HFF-Myc (cell line): ENCODE data around the gene NOX1.
"Not testable (repeated sequence)": the region's sequence is repeated elsewhere in the genome, so short reads cannot be mapped to it uniquely, and the experiment has no call there.

Source experiments
- DNase-seq: peaks from one replicate; pipeline ENCODE4 v3.0.0-alpha.2; 2011; ENCODE audit warnings: low read depth; ENCODE audit errors: extremely low read depth
- H3K4me3 ChIP-seq: replicated peaks from 2 replicates; pipeline ENCODE4 v1.5.1; 2011; ENCODE audit warnings: low read depth, mild to moderate bottlenecking, control low read depth, low read length
- CTCF ChIP-seq: IDR thresholded peaks from 2 replicates; pipeline ENCODE4 v1.5.1; 2012; ENCODE audit warnings: mild to moderate bottlenecking, low read depth, low read length, control low read depth; ENCODE audit errors: missing control alignments

Gene NOX1

GRCh38 chrX:100819837-100820666 is 54.1 kb downstream of the NOX1 start, which contains the start of gene CSTF2:
CSTF2 (plus strand) TSS chrX:100820391; CDS start chrX:100820417, 26 bp downstream.
- peak; percentile 54 for DNase-seq
- H3K4me3 ChIP-seq, result peak within 1 kb of the TSS; percentile 74
- no peak for TF ChIP-seq CTCF

GRCh38 chrX:100819534-100819836 is 54.7 kb downstream of the NOX1 start:
- no peak for TF ChIP-seq CTCF
- DNase-seq, result no peak
- H3K4me3 ChIP-seq, result peak overlapping the region; percentile 74

- TF ChIP-seq CTCF, result no peak
- no peak for DNase-seq
- H3K4me3 ChIP-seq, result no peak overlapping the region
Measured at GRCh38 chrX:100817340-100817739, 56.8 kb downstream of the NOX1 start.

- TF ChIP-seq CTCF, result no peak
- no peak overlapping the region for H3K4me3 ChIP-seq
- DNase-seq, result no peak
Measured at GRCh38 chrX:100812216-100813158, 61.7 kb downstream of the NOX1 start.

GRCh38 chrX:100808265-100808664 is 65.9 kb downstream of the NOX1 start:
- H3K4me3 ChIP-seq, DNase-seq: not testable (repeated sequence)

- DNase-seq, result no peak
- TF ChIP-seq CTCF, result no peak
- H3K4me3 ChIP-seq, result no peak overlapping the region
Measured at GRCh38 chrX:100804780-100805179, 69.4 kb downstream of the NOX1 start.

- TF ChIP-seq CTCF, result no peak
- no peak overlapping the region for H3K4me3 ChIP-seq
- no peak for DNase-seq
Measured at GRCh38 chrX:100802843-100803242, 71.3 kb downstream of the NOX1 start.
